ENCODE results near the gene FAT1.
"Not testable (repeated sequence)": the region's sequence is repeated elsewhere in the genome, so short reads cannot be mapped to it uniquely, and the experiment has no call there.

The FAT1 gene

DNA sequence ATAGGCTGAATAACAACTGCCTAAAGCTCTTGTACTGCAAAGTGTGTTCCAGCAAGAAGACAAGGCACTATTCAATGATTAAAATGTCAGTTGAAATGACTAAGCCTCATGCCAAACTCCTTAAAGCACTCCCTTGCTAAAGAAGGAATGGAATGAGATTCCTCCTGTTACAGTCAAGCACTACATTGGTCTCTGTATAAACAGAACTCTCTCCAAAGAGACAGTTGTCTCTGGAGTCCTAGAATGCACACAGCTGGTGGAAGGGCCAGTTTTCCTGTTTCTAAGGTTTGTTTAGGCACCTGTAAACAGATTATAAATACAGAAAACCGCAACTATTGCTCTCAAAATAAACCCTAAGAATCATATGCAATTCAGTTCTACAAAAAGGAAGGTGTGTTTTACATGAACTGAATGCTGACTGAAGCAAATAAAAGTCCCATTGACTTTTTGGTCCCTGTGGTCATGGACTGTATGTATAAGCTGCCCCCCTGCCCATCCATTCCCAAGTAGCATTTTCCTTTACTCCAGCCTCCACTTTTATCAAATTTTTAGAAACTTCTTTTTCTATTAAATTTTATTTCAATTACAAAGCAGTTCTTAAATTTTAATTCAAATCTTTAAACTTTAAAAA is 47.0 kb downstream of the FAT1 start:
- TF ChIP-seq, protein P1, sequence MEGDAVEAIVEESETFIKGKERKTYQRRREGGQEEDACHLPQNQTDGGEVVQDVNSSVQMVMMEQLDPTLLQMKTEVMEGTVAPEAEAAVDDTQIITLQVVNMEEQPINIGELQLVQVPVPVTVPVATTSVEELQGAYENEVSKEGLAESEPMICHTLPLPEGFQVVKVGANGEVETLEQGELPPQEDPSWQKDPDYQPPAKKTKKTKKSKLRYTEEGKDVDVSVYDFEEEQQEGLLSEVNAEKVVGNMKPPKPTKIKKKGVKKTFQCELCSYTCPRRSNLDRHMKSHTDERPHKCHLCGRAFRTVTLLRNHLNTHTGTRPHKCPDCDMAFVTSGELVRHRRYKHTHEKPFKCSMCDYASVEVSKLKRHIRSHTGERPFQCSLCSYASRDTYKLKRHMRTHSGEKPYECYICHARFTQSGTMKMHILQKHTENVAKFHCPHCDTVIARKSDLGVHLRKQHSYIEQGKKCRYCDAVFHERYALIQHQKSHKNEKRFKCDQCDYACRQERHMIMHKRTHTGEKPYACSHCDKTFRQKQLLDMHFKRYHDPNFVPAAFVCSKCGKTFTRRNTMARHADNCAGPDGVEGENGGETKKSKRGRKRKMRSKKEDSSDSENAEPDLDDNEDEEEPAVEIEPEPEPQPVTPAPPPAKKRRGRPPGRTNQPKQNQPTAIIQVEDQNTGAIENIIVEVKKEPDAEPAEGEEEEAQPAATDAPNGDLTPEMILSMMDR (conservative IDR thresholded peaks at IDR 0.05): no peak
- TF ChIP-seq ZFX (IDR thresholded peaks at IDR 0.05): no peak
- H3K27ac ChIP-seq: no peak overlapping the region

DNA sequence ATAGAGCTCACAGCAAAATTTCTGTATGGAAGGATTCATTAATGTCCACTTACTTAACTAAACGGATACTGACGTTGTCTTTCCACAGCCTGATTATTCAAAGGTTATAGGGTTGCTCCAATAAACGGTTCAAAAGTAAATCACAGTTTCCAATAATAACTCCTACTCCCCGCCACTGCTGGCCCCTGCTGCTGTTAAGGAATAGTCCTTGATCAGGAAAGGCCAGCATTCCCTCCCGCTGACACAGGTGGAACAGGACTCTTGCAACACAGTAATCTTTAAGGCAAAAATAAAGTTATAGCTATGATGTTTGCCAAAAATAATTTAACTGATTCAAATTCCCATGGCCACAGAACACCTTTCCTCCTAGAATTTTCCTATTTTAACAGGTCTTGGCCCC is 53.9 kb downstream of the FAT1 start:
- no peak overlapping the region for H3K27ac ChIP-seq
- TF ChIP-seq, protein P1 (conservative IDR thresholded peaks at IDR 0.05): peak; percentile 34
- TF ChIP-seq ZFX (IDR thresholded peaks at IDR 0.05): no peak

DNA sequence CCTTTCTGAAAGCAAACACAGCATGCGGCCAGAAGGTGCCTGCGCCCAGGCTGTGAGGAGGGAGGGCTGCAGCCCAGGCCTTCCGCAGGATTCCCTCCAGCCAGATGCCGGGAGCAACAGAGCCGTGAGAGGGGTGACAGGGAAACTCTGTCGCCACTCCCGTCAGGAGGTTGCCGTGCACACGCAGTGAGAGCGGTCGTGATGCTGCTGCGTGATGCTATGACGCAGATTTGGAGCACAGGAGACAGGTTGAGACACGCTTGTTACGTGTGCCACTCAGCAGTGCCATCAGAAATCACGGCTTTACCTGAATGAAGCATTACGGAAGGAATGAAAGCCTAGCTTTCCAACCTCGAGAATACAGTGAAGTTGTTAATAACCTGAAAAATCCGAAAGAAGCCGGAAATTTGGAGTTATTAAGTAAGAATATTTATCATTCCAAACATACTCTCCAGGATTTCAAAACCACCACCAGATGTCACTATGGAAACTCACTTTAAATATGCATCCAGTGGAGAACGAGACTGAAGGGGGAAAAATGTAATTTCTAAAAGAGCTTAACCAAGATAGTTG is 54.4 kb downstream of the FAT1 start:
- TF ChIP-seq ZFX (IDR thresholded peaks at IDR 0.05): no peak
- TF ChIP-seq, protein P1 (conservative IDR thresholded peaks at IDR 0.05): peak; percentile 66
- H3K27ac ChIP-seq: no peak overlapping the region

DNA sequence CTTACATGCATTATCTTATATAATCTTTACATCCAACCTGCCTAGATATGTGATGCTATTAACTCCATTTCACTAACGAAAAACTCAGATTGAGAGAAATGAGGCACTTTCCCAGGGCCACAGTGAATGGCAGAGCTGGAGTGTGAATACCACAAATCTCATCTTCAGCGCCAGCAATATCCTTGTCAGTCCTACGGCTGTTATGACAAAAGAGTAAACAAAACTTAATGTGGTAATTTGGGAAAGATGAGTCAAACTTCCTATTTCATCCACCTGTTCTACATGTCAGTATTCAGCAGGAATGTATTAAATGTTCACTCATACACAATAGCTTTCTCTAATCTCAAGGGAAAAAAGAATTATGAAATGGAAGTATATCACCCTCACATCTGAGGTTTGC is 56.9 kb downstream of the FAT1 start:
- no peak overlapping the region for H3K27ac ChIP-seq

DNA sequence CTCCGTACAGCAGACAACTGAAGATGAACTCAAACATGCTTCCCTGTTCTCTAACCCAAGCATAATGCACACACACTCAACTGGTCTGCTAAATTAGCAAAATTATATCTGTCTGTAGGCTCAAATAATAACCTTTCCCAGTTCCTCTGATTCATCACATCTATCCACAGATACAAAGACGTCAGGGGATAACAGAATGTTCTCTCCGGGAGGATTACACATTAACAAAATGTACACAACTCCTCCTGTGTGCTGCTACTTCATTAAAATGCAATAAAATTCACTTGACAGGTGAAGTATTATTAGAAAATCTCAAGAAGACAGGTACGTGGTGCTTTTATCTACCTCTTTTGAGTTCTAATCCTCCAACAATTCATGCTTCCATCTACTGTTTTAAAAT is 57.4 kb downstream of the FAT1 start:
- no peak overlapping the region for H3K27ac ChIP-seq
- TF ChIP-seq ZFX (IDR thresholded peaks at IDR 0.05): no peak
- TF ChIP-seq, protein P1 (conservative IDR thresholded peaks at IDR 0.05): no peak

More for the DNA sequence above, 56.9 kb downstream of the FAT1 start:
- TF ChIP-seq, protein P1 (conservative IDR thresholded peaks at IDR 0.05): no peak
- no peak for TF ChIP-seq ZFX (IDR thresholded peaks at IDR 0.05)

DNA sequence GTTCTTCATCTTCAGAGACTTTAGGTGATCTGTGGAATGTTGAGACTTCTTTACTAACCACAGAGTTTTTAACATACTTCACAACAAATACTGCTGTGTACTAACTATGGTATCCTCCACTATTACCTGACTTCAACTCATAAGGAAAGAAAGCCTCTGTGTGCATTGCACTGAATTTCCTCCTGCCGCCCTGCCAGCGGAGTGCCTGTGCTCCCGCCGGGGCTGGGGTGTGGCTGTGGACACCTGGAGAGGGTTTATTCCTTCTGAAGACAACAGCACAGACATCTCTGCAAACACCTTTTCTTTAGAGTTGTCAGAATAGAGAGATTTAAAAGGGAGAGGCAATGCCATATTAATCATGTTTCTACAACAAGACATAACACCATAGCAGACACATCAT is 63.3 kb downstream of the FAT1 start:
- TF ChIP-seq, protein P1 (conservative IDR thresholded peaks at IDR 0.05): no peak
- no peak overlapping the region for H3K27ac ChIP-seq

DNA sequence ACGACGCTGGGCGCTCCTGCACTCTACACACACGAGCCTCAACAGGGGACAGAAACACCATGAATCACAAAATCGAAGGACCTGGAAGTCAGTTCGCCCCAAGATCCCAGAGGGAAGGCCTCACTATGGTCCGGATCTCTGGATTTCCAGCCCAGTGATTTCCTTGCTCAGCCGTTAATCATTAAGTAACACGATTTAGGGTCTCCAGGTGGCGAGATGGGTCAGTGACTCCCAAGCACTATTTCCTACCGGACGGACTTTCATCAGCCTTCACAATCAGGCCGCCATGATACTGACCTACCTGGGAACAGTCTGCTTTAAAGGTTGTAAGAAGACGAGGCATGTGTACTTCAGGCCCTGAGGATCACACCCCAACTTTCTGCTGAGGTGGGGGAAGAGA is 63.7 kb downstream of the FAT1 start:
- no peak overlapping the region for H3K27ac ChIP-seq
- TF ChIP-seq ZFX (IDR thresholded peaks at IDR 0.05): no peak
- TF ChIP-seq, protein P1 (conservative IDR thresholded peaks at IDR 0.05): no peak

DNA sequence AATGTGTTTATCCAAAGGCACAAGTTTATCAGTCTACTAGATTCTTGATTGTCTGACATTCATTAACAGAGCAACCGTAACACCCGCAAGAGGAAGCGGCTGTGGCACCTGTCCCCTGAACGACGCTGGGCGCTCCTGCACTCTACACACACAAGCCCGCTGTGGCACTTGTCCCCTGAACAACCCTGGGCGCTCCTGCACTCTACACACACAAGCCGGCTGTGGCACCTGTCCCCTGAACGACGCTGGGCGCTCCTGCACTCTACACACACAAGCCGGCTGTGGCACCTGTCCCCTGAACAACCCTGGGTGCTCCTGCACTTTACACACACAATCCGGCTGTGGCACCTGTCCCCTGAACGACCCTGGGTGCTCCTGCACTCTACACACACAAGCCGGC is 64.2 kb downstream of the FAT1 start:
- not testable (repeated sequence) for H3K27ac ChIP-seq

All from C4-2B (cell line).